Lower lobe of right lung (tissue), 2 donors: ENCODE results near the gene ADGRV1. TPM values are rescaled to one million over a fixed set of nuclear protein-coding genes. Genes with fewer than 3 reads are reported as not detected.

Source experiments
- ATAC-seq, 2 donors: fragments of 200-7000 bp; cut with Tn5 transposase; one replicate each; pipeline ENCODE4 v1.9.1; 2020 to 2022; ENCODE audit warnings: mild to moderate bottlenecking in 2 of 2, moderate library complexity in 2 of 2
- DNase-seq: peaks from one replicate; pipeline ENCODE4 v3.0.0-alpha.2; 2020
- H3K27ac ChIP-seq: fragments of 200-600 bp; one replicate; pipeline ENCODE4 v1.8.0; 2022
- H3K27me3 ChIP-seq: fragments of 200-600 bp; one replicate; pipeline ENCODE4 v1.8.0; 2022; ENCODE audit warnings: low read depth
- H3K36me3 ChIP-seq: fragments of 200-600 bp; one replicate; pipeline ENCODE4 v1.8.0; 2022; ENCODE audit warnings: mild to moderate bottlenecking
- H3K4me1 ChIP-seq: fragments of 200-600 bp; one replicate; pipeline ENCODE4 v1.8.0; 2022
- H3K4me3 ChIP-seq: fragments of 200-600 bp; one replicate; pipeline ENCODE4 v1.8.0; 2022; ENCODE audit warnings: mild to moderate bottlenecking
- H3K9me3 ChIP-seq: fragments of 200-600 bp; one replicate; pipeline ENCODE4 v1.8.0; 2022
- CTCF ChIP-seq: fragments of 200-600 bp; IDR thresholded peaks from one replicate; pipeline ENCODE4 v1.8.0; 2022; ENCODE audit warnings: antibody characterized with exemption, mild to moderate bottlenecking
- intact Hi-C: fragments of 100-400 bp; cut with DNase I; formaldehyde crosslinking; loops from one replicate; pipeline ENCODE4 v1.11.0; 2022
- total RNA-seq: library from RNA; stranded (reverse); fragmentation: NEBNext Ultra II Directional; extraction: Animal tissue kit (Norgen Biotek cat#: 25700); gene quantifications from one replicate; pipeline ENCODE4 v1.2.1, GENCODE V29; 2021
- donor health status: DM: no; HTN: yes; CAD: no; lungs with severe emphysema.

Gene ADGRV1
- total RNA-seq, 1 donor from 2014 or later, result 49.7 TPM

DNA sequence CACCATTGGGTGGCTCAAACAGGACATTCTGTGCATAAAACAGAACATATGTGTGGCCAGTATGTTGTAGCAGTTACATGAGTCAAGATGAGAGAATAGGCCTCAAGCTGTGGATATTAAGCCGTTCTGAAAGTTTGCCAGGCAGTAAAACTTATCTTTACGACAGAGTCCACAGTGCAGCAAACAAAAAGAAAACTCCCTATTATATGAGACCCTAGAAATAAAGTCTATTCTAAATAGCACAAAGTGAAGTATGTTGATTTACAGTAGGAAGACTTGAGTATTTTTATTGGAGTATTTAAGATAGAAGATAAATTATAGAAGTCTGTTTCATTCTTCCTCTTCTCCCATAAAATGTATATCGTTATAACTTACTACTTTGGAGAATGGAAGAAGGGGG, 271.5 kb downstream of the ADGRV1 start:
- Histone ChIP-seq H3K27ac (no peak overlapping the region), H3K4me1 (no peaks in the 10 kb centered on the region), H3K9me3 (no peaks in the 10 kb centered on the region), H3K36me3 (no peaks in the 10 kb centered on the region), H3K4me3 (no peak overlapping the region), H3K27me3 (no peaks in the 10 kb centered on the region)
- DNase-seq (no peak), ATAC-seq (no peak)
- TF ChIP-seq CTCF, result no peak
- intact Hi-C loops, result no loop called here

- DNase-seq, result no peak
Measured at GRCh38 chr5:90833753-90834152, 275.2 kb downstream of the ADGRV1 start.

GRCh38 chr5:90834711-90835110, 276.1 kb downstream of the ADGRV1 start:
- no peaks in the 10 kb centered on the region for H3K9me3 ChIP-seq
- no peaks in the 10 kb centered on the region for H3K36me3 ChIP-seq
- intact Hi-C loops, result no loop called here
- no peak for DNase-seq
- no peak for ATAC-seq
- no peaks in the 10 kb centered on the region for H3K4me1 ChIP-seq
- H3K4me3 ChIP-seq, result no peak overlapping the region
- TF ChIP-seq CTCF, result no peak
- H3K27me3 ChIP-seq, result no peaks in the 10 kb centered on the region
- H3K27ac ChIP-seq, result no peak overlapping the region

More at GRCh38 chr5:90833753-90834152, 275.2 kb downstream of the ADGRV1 start:
- H3K36me3 ChIP-seq, result no peaks in the 10 kb centered on the region
- no peaks in the 10 kb centered on the region for H3K27me3 ChIP-seq
- H3K4me1 ChIP-seq, result no peaks in the 10 kb centered on the region
- ATAC-seq, result no peak
- TF ChIP-seq CTCF, result no peak
- no peak overlapping the region for H3K27ac ChIP-seq
- intact Hi-C loops, result no loop called here
- no peaks in the 10 kb centered on the region for H3K9me3 ChIP-seq
- no peak overlapping the region for H3K4me3 ChIP-seq

GRCh38 chr5:90843443-90843842, 284.8 kb downstream of the ADGRV1 start:
- H3K4me3 ChIP-seq, result no peak overlapping the region
- TF ChIP-seq CTCF, result no peak
- no peaks in the 10 kb centered on the region for H3K27me3 ChIP-seq
- no peaks in the 10 kb centered on the region for H3K36me3 ChIP-seq
- DNase-seq, result no peak
- intact Hi-C loops, result no loop called here
- no peaks in the 10 kb centered on the region for H3K9me3 ChIP-seq
- no peak for ATAC-seq
- no peaks in the 10 kb centered on the region for H3K4me1 ChIP-seq
- H3K27ac ChIP-seq, result no peak overlapping the region

DNA sequence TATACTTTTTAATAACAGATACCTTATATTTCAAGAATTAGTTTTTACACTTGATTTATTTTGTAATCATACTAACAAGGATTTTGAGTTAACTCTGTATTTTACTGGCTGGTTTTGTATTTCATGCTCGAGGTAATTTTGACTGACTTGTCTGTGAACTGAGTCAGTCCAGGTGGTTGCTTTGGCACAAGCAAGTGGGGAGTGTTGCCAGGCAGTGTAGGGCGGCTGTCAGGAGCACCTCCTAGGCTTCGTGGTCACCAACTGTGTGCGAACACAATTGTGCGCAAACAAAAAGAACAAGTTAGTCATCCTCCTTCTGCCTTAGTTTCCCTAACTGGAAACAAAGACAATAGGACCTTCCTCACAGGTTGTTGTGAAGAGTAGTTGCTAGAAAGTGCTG, 286.3 kb downstream of the ADGRV1 start:
- H3K27me3 ChIP-seq, result no peaks in the 10 kb centered on the region
- intact Hi-C loops, result no loop called here
- DNase-seq, result no peak
- H3K9me3 ChIP-seq, result no peaks in the 10 kb centered on the region
- H3K4me1 ChIP-seq, result no peaks in the 10 kb centered on the region
- no peaks in the 10 kb centered on the region for H3K36me3 ChIP-seq
- H3K4me3 ChIP-seq, result no peak overlapping the region
- TF ChIP-seq CTCF, result no peak
- no peak for ATAC-seq
- no peak overlapping the region for H3K27ac ChIP-seq
